SK-N-SH (cell line): Measurements from ENCODE around the gene COPS7A.

Experiments
- POLR2AphosphoS5 ChIP-seq: IDR thresholded peaks from 2 replicates; pipeline ENCODE4 v1.6.1; 2012; ENCODE audit warnings: low read depth, low read length
- RFX5 ChIP-seq: IDR thresholded peaks from 2 replicates; pipeline ENCODE4 v1.6.1; 2012; ENCODE audit warnings: mild to moderate bottlenecking, improper control_type of control experiment, low read length
- YY1 ChIP-seq: IDR thresholded peaks from 2 replicates; pipeline ENCODE4 v1.4.0; 2012; ENCODE audit warnings: low read depth, mild to moderate bottlenecking
- TF ChIP-seq, protein P1 (sequence below): fragments of 200-600 bp; sonication (generic); IDR thresholded peaks from 2 replicates; pipeline ENCODE4 v1.6.1; 2017; ENCODE audit warnings: antibody characterized with exemption, mild to moderate bottlenecking, moderate library complexity

DNA sequence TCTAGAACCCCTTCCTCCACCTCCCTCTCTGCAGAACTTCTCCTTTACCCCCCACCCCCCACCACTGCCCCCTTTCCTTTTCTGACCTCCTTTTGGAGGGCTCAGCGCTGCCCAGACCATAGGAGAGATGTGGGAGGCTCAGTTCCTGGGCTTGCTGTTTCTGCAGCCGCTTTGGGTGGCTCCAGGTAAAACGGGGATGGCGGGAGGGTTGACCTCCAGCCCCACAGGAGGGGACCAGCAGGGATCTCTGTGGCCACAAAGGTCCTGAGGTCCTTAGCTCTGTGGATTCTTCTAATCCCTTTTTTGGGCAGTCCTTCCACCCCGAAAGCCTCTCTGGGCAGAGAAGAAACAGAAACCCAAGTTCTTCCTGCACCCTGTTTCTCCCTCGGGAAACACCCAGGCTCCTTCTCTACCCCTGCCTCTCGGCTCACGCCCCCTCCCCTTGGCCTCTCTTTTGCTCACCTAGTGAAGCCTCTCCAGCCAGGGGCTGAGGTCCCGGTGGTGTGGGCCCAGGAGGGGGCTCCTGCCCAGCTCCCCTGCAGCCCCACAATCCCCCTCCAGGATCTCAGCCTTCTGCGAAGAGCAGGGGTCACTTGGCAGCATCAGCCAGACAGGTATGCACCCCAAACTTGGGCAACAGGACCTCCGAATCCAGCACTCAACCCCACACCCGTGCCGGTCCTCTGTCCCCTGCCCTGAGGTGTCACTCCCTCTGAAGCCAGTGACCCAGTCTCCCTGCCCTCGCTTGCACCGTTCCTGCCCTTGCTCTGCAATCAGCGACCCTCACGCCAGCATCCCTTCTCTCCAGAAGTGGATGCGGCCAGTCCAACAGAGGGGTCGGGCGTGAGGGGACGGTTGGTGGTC lies 49.1 kb downstream of the COPS7A start:
- TF ChIP-seq, protein P1, sequence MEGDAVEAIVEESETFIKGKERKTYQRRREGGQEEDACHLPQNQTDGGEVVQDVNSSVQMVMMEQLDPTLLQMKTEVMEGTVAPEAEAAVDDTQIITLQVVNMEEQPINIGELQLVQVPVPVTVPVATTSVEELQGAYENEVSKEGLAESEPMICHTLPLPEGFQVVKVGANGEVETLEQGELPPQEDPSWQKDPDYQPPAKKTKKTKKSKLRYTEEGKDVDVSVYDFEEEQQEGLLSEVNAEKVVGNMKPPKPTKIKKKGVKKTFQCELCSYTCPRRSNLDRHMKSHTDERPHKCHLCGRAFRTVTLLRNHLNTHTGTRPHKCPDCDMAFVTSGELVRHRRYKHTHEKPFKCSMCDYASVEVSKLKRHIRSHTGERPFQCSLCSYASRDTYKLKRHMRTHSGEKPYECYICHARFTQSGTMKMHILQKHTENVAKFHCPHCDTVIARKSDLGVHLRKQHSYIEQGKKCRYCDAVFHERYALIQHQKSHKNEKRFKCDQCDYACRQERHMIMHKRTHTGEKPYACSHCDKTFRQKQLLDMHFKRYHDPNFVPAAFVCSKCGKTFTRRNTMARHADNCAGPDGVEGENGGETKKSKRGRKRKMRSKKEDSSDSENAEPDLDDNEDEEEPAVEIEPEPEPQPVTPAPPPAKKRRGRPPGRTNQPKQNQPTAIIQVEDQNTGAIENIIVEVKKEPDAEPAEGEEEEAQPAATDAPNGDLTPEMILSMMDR, result no peak
- TF ChIP-seq POLR2AphosphoS5 (no peak), RFX5 (no peak), YY1 (no peak)
